AG09309 (cell line): ENCODE results near the gene GHRH.

Experiments used
- DNase-seq: peaks from one replicate; pipeline ENCODE4 v3.0.0-alpha.2; 2010; ENCODE audit warnings: low read depth
- H3K4me3 ChIP-seq: 2 replicates; pipeline ENCODE4 v1.5.1; 2011; ENCODE audit warnings: mild to moderate bottlenecking, low read depth, low read length, moderate library complexity; ENCODE audit not compliant: control insufficient read depth
- TF ChIP-seq, protein P1 (sequence below): IDR thresholded peaks from 2 replicates; pipeline ENCODE4 v1.5.1; 2011; ENCODE audit warnings: mild to moderate bottlenecking, low read depth, low read length, inconsistent platforms; ENCODE audit not compliant: insufficient read depth, control insufficient read depth; ENCODE audit errors: missing control alignments

The GHRH gene

DNA sequence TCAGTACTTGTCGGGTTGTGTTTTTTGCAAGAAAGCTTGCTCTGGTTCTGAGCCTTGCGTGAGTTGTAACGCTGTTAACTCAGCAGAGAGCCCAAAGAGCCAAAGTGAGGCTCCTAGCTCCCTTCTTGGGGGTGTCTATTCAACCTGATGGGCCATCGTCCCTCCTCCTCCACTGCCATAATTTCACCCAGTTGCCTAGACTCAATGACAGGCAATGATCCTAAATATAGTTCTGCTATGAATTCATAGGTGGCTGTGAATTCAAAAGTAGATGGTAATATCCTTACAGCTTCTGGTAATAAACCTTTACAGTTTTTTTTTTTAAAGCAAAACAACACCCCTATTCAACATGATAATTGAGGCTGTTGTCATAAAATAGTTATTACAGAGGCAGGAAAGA, 39.5 kb downstream of the GHRH start:
- TF ChIP-seq, protein P1, sequence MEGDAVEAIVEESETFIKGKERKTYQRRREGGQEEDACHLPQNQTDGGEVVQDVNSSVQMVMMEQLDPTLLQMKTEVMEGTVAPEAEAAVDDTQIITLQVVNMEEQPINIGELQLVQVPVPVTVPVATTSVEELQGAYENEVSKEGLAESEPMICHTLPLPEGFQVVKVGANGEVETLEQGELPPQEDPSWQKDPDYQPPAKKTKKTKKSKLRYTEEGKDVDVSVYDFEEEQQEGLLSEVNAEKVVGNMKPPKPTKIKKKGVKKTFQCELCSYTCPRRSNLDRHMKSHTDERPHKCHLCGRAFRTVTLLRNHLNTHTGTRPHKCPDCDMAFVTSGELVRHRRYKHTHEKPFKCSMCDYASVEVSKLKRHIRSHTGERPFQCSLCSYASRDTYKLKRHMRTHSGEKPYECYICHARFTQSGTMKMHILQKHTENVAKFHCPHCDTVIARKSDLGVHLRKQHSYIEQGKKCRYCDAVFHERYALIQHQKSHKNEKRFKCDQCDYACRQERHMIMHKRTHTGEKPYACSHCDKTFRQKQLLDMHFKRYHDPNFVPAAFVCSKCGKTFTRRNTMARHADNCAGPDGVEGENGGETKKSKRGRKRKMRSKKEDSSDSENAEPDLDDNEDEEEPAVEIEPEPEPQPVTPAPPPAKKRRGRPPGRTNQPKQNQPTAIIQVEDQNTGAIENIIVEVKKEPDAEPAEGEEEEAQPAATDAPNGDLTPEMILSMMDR, result no peak
- DNase-seq, result no peak
- no peak overlapping the region for H3K4me3 ChIP-seq

DNA sequence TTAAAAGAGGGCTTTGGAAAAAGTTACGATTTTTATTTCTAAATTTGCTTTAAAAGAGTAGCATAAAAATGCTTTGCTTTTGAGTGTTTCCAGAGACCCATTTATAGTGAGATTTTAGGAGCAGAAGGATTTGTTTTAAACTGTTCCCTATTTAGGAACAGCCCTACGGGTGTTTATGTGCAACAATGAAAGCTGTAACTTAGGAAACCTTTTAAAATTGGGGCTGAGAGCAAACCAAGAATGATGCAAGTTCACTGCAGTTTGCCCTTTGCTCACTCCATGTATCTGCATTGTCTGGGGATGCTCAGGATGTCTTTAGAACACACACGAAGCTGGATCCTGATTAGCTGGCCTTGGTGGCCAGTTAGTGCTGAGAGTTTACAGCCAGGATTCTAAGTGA, 40.9 kb downstream of the GHRH start:
- peak; percentile 34 for DNase-seq
- H3K4me3 ChIP-seq, result no peak overlapping the region
- TF ChIP-seq, protein P1, result no peak

DNA sequence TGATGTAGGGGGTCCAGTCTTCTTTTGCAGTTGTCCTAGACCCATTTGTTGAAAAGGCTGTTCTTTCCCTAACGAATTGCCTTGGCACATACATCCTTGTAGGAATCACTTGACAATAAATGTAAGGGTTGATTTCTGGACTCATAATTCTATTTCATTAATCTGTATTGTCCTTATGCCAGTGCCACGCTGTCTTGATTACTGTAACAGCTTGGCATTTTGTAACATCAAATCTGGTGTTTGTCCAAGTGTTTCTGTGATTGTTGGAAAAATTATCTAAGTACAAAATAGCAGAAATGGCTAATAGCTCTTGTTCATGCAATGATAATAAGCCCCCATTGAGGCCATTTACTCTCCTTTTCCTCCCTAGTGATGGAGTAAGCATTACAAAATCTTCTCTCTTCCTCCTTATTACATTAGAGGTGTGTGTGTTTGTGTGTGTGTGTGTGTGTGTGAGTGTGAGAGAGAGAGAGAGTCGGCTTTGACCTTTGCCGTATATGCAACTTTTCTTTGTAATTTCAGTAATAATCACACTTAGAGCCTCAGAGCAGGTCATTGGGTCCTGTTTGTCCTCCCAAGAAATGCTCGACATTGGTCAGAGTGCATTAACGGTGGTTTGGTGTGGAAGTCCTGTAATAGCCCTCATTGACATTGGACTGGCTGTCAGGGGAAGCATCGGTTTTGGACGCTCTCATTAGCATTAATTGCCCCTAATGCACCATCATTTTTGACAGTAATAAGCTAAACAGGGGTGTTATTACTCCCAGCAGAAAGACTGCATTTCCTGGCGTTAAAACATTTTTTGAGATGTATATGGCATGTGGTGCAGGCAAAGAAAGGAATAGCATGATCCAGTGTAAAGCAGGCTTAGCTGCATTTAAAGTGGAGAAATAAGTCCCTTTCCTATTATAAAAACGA, 41.6 kb downstream of the GHRH start:
- TF ChIP-seq, protein P1, result no peak
- H3K4me3 ChIP-seq, result no peak overlapping the region
- DNase-seq, result no peak

DNA sequence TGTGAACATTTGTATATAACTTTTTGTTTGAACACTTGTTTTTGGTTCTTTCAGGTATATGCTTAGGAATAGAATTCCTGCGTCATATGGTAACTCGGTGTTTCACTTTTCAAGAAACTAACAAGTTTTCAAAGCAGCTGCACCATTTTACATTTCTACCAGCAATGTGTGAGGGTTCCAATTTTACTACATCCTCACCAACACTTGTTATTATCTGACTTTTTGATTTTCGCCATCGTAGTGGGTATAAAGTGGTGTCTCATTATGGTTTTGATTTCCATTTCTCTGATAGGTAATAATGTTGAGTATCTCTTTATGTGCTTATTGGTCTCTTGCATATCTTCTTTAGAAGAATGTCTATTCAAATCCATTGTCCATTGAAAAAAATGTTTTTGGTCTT, 42.6 kb downstream of the GHRH start:
- TF ChIP-seq, protein P1, result no peak
- no peak for DNase-seq
- no peak overlapping the region for H3K4me3 ChIP-seq

DNA sequence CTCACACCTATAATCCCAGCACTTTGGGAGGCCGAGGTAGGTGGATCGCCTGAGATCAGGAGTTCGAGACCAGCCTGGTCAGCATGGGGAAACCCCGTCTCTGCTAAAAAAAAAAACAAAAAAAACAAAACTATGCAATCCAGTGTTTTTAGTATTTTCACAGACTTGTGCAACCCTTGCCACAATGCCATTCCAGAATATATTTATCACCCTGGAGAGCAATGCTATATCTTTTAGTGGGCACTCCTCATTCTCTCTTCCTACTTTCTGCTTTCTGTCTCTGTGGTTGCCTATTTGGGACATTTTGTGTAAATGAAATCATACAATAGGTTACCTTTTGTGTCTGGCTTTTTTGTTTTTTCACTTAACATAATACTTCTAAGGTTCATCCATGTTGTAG, 43.2 kb downstream of the GHRH start:
- TF ChIP-seq, protein P1, result no peak
- no peak overlapping the region for H3K4me3 ChIP-seq
- no peak for DNase-seq

DNA sequence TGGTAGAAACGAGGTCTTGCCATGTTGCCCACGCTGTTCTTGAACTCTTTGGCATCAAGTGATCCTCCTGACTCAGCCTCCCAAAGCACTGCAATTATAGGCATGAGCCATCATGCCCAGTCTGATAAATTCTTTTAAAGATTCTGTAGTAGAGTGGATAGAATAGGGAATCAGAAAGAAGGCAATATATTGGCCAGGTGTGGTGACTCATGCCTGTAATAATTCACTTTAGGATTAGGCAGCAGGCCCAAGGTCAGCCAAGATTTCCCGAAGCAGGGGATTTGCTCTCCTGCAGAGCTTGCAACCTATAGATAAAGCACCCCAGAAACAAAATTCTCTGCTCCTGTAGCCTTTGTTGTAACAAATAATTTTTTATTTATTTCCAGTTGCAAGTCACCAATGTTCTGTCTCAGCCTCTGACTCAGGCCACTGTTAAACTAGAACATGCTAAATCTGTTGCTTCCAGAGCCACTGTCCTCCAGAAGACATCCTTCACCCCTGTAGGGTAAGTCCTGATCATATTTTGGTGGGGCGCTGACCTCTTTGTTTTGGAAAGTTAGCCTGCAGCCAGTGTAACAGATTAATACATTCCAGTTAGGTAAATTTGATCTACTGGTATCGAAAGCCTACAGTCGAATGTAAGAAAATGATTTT, 51.8 kb downstream of the GHRH start:
- TF ChIP-seq, protein P1, result no peak
- no peak for DNase-seq
- H3K4me3 ChIP-seq, result no peak overlapping the region
